Loucy (cell line): Measurements from ENCODE around the gene GTPBP1.

Experiments used
- H2AFZ ChIP-seq: fragments of 200-600 bp; sonication (generic); 2 replicates; pipeline ENCODE4 v1.6.0; 2016; ENCODE audit warnings: antibody characterized with exemption, mild to moderate bottlenecking, low read length, moderate library complexity
- H3F3A ChIP-seq: fragments of 200-600 bp; 2 replicates; pipeline ENCODE4 v1.6.0; 2016; ENCODE audit warnings: antibody characterized with exemption, low read depth, mild to moderate bottlenecking
- H3K27me3 ChIP-seq: fragments of 200-600 bp; sonication (generic); 2 replicates; pipeline ENCODE4 v1.6.1; 2014; ENCODE audit warnings: low read length, mild to moderate bottlenecking; ENCODE audit not compliant: insufficient read depth, poor library complexity, severe bottlenecking
- H3K36me3 ChIP-seq: fragments of 200-600 bp; sonication (generic); 2 replicates; pipeline ENCODE4 v1.6.1; 2016; ENCODE audit warnings: low read length; ENCODE audit not compliant: insufficient read depth
- H3K4me1 ChIP-seq: fragments of 200-600 bp; sonication (generic); 2 replicates; pipeline ENCODE4 v1.5.1; 2014; ENCODE audit warnings: low read length, mild to moderate bottlenecking; ENCODE audit not compliant: insufficient read depth, poor library complexity, severe bottlenecking
- H3K4me2 ChIP-seq: fragments of 200-600 bp; sonication (generic); 2 replicates; pipeline ENCODE4 v1.6.0; 2014; ENCODE audit warnings: antibody characterized with exemption, low read length, low read depth, mild to moderate bottlenecking; ENCODE audit not compliant: poor library complexity, severe bottlenecking
- H3K4me3 ChIP-seq: fragments of 200-600 bp; sonication (generic); 2 replicates; pipeline ENCODE4 v1.5.1; 2014; ENCODE audit warnings: low read length, mild to moderate bottlenecking, mixed read lengths; ENCODE audit not compliant: poor library complexity, severe bottlenecking
- H3K79me2 ChIP-seq: fragments of 200-600 bp; sonication (generic); 2 replicates; pipeline ENCODE4 v1.6.1; 2014; ENCODE audit warnings: low read length; ENCODE audit not compliant: insufficient read depth
- H3K9ac ChIP-seq: fragments of 200-600 bp; sonication (generic); 2 replicates; pipeline ENCODE4 v1.6.0; 2014; ENCODE audit warnings: mild to moderate bottlenecking, low read depth, low read length, moderate library complexity; ENCODE audit not compliant: poor library complexity, severe bottlenecking
- H3K9me2 ChIP-seq: fragments of 200-600 bp; sonication (generic); replicated peaks from 2 replicates; pipeline ENCODE4 v1.6.1; 2016; ENCODE audit warnings: low read depth, low read length, mixed read lengths
- H3K9me3 ChIP-seq: fragments of 200-600 bp; sonication (generic); 2 replicates; pipeline ENCODE4 v1.6.1; 2014; ENCODE audit warnings: mild to moderate bottlenecking, antibody characterized with exemption, low read length, low read depth; ENCODE audit not compliant: insufficient read depth
- H4K20me1 ChIP-seq: fragments of 200-600 bp; sonication (generic); 2 replicates; pipeline ENCODE4 v1.6.0; 2014; ENCODE audit warnings: antibody characterized with exemption, low read length, mild to moderate bottlenecking; ENCODE audit not compliant: insufficient read depth, poor library complexity, severe bottlenecking
- CTCF ChIP-seq: fragments of 200-600 bp; sonication (generic); conservative IDR thresholded peaks from 2 replicates; pipeline ENCODE4 v1.5.1; 2014; ENCODE audit warnings: mild to moderate bottlenecking, antibody characterized with exemption, low read length
- EZH2phosphoT487 ChIP-seq: fragments of 200-600 bp; IDR thresholded peaks from 2 replicates; pipeline ENCODE4 v1.6.1; 2018; ENCODE audit warnings: antibody characterized with exemption, mild to moderate bottlenecking, moderate library complexity, borderline replicate concordance

The GTPBP1 gene

DNA sequence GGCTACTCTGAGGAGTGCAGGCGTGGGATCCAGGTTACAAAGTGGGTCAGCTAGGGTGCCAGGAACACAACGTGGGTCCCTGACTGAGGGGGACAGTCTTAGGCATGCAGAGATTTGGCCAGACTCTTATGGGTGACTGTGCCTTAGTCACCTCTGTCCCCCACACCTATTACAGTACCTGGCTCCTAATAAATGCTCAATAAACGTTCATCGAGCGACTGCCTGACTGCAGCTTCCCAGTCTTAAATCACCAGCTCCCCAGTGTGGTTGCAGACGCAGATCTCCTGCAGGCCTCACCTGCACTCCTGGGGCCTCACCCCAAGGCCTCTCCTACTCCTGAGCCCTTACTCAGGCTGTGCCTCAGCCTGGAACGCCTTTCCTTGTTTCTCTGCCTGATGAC, 53.3 kb downstream of the GTPBP1 start:
- Histone ChIP-seq H3K36me3 (no peaks in the 10 kb centered on the region), H3K79me2 (peaks cover 39% of the 10 kb centered on the region), H3K27me3 (no peaks in the 10 kb centered on the region), H4K20me1 (peaks cover 11% of the 10 kb centered on the region), H3F3A (no peaks in the 10 kb centered on the region), H3K4me3 (no peak overlapping the region), H3K4me1 (peaks cover 30% of the 10 kb centered on the region), H3K9ac (no peak overlapping the region), H3K4me2 (no peak overlapping the region), H3K9me2 (no peaks in the 10 kb centered on the region), H3K9me3 (no peaks in the 10 kb centered on the region), H2AFZ (no peak overlapping the region)
- no peak for TF ChIP-seq EZH2phosphoT487
- no peak for TF ChIP-seq CTCF

DNA sequence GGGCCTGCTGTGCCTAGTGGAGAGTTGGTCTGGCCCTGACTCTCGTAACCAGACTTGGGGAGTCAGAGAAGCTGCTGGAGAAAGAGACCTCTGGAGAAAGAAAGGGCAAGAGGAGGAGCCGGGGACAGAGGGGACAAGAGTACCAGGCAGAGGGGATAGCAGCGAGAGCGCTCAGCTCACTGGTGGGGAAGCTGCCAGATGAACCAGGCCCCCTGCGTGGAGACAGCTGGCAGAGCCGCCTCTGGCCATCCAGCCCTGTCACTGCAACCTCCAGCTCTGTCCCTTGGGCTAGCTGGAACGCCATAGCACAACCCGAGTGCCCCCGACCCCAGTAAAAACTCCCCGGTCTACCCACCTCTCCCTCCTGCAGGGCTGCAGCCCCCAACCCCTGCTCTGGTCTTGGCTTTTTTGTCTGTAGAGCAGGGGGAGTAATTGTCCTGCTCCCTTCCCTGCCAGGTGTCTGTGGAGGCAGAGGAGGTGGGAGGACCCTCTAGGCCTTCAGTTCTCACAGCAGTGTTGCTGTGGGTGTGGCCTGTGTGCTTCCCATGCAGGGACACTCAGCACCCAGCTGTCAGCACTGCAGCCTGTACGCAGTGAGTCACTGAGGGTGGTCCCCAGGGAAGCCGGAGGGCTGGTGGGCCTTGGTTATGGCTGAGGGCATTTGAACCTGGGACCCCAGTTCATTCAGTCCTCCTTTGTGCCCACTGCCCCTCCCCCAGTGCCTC, 54.9 kb downstream of the GTPBP1 start:
- no peak for TF ChIP-seq EZH2phosphoT487
- TF ChIP-seq CTCF = no peak
- H2AFZ ChIP-seq = no peak overlapping the region
- no peaks in the 10 kb centered on the region for H3K36me3 ChIP-seq
- H3F3A ChIP-seq = no peaks in the 10 kb centered on the region
- peaks cover 23% of the 10 kb centered on the region for H3K4me1 ChIP-seq
- H3K9me2 ChIP-seq = no peaks in the 10 kb centered on the region
- no peak overlapping the region for H3K4me3 ChIP-seq
- no peaks in the 10 kb centered on the region for H4K20me1 ChIP-seq
- H3K9me3 ChIP-seq = no peaks in the 10 kb centered on the region
- H3K79me2 ChIP-seq = peaks cover 24% of the 10 kb centered on the region
- H3K9ac ChIP-seq = no peak overlapping the region
- H3K4me2 ChIP-seq = no peak overlapping the region
- H3K27me3 ChIP-seq = no peaks in the 10 kb centered on the region

DNA sequence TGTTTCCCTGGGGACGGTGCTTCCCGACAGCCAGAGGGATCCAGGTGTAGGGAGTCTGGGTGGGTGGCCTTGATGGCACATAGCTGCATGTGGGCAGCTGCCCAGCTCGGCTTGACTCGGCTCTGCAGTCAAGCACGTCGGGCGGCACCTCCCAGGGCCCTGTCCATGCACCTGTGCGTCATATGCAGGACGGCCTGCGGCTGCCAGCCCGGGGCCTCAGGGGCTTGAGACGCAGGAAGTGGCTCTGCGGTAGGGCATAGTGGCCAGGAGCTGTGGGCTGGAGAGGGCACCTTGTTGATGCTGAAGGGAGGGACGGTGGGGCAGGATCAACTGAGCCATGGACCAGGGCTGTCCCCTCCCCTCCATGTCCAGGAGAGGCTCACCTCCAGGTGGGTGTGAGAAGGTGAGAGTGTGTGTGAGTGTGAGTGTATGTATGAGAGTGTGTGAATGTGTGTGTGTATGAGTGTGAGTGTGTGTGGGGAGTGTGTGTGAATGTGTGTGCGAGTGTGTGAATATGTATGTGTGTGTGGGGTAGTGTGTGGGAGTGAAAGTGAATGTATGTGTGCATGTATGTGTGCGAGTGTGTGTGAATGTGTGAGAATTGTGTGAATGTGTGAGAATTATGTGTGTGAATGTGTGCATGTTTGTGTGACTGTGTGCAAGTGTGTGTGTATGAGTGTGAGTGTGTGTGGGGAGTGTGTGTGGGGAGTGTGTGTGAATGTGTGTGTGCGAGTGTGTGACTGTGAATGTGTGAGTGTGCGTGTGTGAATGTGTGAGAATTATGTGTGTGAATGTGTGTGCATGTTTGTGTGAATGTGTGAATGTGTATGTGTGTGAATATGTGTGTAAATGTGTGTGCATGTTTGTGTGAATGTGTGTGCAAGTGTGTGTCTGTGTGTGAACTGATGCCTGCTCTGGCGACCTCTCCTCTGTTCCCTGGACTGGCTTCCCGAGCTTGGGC, 55.7 kb downstream of the GTPBP1 start:
- H3F3A ChIP-seq = no peaks in the 10 kb centered on the region
- no peak overlapping the region for H3K9ac ChIP-seq
- TF ChIP-seq CTCF = no peak
- TF ChIP-seq EZH2phosphoT487 = no peak
- H3K27me3 ChIP-seq = no peaks in the 10 kb centered on the region
- H3K4me1 ChIP-seq = peaks cover 22% of the 10 kb centered on the region
- H3K79me2 ChIP-seq = peaks cover 19% of the 10 kb centered on the region
- no peaks in the 10 kb centered on the region for H3K9me2 ChIP-seq
- no peaks in the 10 kb centered on the region for H4K20me1 ChIP-seq
- no peak overlapping the region for H3K4me3 ChIP-seq
- H3K4me2 ChIP-seq = no peak overlapping the region
- H3K36me3 ChIP-seq = no peaks in the 10 kb centered on the region
- no peaks in the 10 kb centered on the region for H3K9me3 ChIP-seq
- no peak overlapping the region for H2AFZ ChIP-seq
